IPS-18c (cell line): ENCODE measurements around the gene ARF1.

Experiments used
- H3K4me3 ChIP-seq: 2 replicates; pipeline ENCODE4 v1.7.0; 2013; ENCODE audit warnings: low read depth, mild to moderate bottlenecking, low read length, moderate library complexity; ENCODE audit not compliant: insufficient read depth
- H3K9me3 ChIP-seq: one replicate; pipeline ENCODE4 v1.6.1; 2013; ENCODE audit warnings: mild to moderate bottlenecking, low read length, moderate library complexity; ENCODE audit not compliant: control insufficient read depth, insufficient read depth

Gene ARF1

GRCh38 chr1:228064741-228065542, 17.6 kb upstream of the ARF1 start:
- H3K9me3 ChIP-seq, result no peaks in the 10 kb centered on the region
- H3K4me3 ChIP-seq, result no peak overlapping the region; the same call in 1 of the 2 replicates

GRCh38 chr1:228065543-228066347, 16.8 kb upstream of the ARF1 start:
- Histone ChIP-seq H3K9me3 (no peaks in the 10 kb centered on the region), H3K4me3 (no peak overlapping the region)

- Histone ChIP-seq H3K9me3 (no peaks in the 10 kb centered on the region), H3K4me3 (no peak overlapping the region)
These were observed 16.1 kb upstream of the ARF1 start for GRCh38 chr1:228066416-228066815.

- no peak overlapping the region for H3K4me3 ChIP-seq
- H3K9me3 ChIP-seq, result no peaks in the 10 kb centered on the region
These were observed 15.4 kb upstream of the ARF1 start for GRCh38 chr1:228066891-228067654.

GRCh38 chr1:228068359-228068758, 14.1 kb upstream of the ARF1 start:
- H3K9me3 ChIP-seq, result no peaks in the 10 kb centered on the region
- H3K4me3 ChIP-seq, result no peak overlapping the region

GRCh38 chr1:228070173-228070572, 12.3 kb upstream of the ARF1 start:
- Histone ChIP-seq H3K4me3 (no peak overlapping the region), H3K9me3 (no peaks in the 10 kb centered on the region)

GRCh38 chr1:228070851-228071250, 11.7 kb upstream of the ARF1 start:
- Histone ChIP-seq H3K4me3 (no peak overlapping the region), H3K9me3 (no peaks in the 10 kb centered on the region)

GRCh38 chr1:228071839-228072657, 10.5 kb upstream of the ARF1 start:
- Histone ChIP-seq H3K9me3 (no peaks in the 10 kb centered on the region), H3K4me3 (no peak overlapping the region)

- no peak overlapping the region for H3K4me3 ChIP-seq
- no peaks in the 10 kb centered on the region for H3K9me3 ChIP-seq
These were observed 9.9 kb upstream of the ARF1 start for GRCh38 chr1:228072658-228073043.

- no peaks in the 10 kb centered on the region for H3K9me3 ChIP-seq
These were observed 9.2 kb upstream of the ARF1 start for GRCh38 chr1:228073061-228073856.

GRCh38 chr1:228073857-228074545, 8.5 kb upstream of the ARF1 start:
- Histone ChIP-seq H3K9me3 (no peaks in the 10 kb centered on the region), H3K4me3 (no peak overlapping the region)

More at GRCh38 chr1:228073061-228073856, 9.2 kb upstream of the ARF1 start:
- H3K4me3 ChIP-seq, result no peak overlapping the region

GRCh38 chr1:228074954-228075730, 7.4 kb upstream of the ARF1 start:
- Histone ChIP-seq H3K4me3 (no peak overlapping the region), H3K9me3 (no peaks in the 10 kb centered on the region)

- Histone ChIP-seq H3K4me3 (no peak overlapping the region), H3K9me3 (no peaks in the 10 kb centered on the region)
These were observed 6.7 kb upstream of the ARF1 start for GRCh38 chr1:228075801-228076271.

- Histone ChIP-seq H3K9me3 (no peaks in the 10 kb centered on the region), H3K4me3 (no peak overlapping the region)
These were observed 5.6 kb upstream of the ARF1 start for GRCh38 chr1:228076796-228077430.
